IMR-90 (cell line): Measurements from ENCODE around the gene PDZD7. TPM values are rescaled to one million over a fixed set of nuclear protein-coding genes. Genes with fewer than 3 reads are reported as not detected.

Experiments used
- ATAC-seq: fragments of 200-7000 bp; cut with Tn5 transposase; 2 replicates; pipeline ENCODE4 v1.9.1; 2020; ENCODE audit warnings: low read depth, mild to moderate bottlenecking, moderate library complexity
- BruUV-seq: library from RNA; stranded (reverse); fragments of 400-500 nt; replicated peaks from 2 replicates; lab custom pipeline; 2021; lab: Mats Ljungman, UMichigan
- CTCF ChIA-PET: fragments of 300-600 bp; formaldehyde crosslinking; extraction: SDS; loops from one replicate; lab custom pipeline; 2021; ENCODE audit warnings: antibody characterized with exemption; lab: Yijun Ruan, JAX
- POLR2A ChIA-PET: fragments of 300-600 bp; sonication (Branson Sonifier 250); formaldehyde crosslinking; loops from one replicate; lab custom pipeline; 2022; ENCODE audit warnings: antibody characterized with exemption; ENCODE audit not compliant: unreplicated experiment; lab: Charles Lee
- DNase-seq: peaks from one replicate; pipeline ENCODE4 v3.0.0; 2013
- H2AFZ ChIP-seq: replicated peaks from 2 replicates; pipeline ENCODE3; 2013; ENCODE audit warnings: low read length, mild to moderate bottlenecking; ENCODE audit not compliant: poor library complexity
- H2AK5ac ChIP-seq: 2 replicates; pipeline ENCODE4 v1.6.1; 2013; ENCODE audit warnings: low read depth, low read length, inconsistent platforms
- H2AK9ac ChIP-seq: replicated peaks from 2 replicates; pipeline ENCODE3; 2013; ENCODE audit warnings: mild to moderate bottlenecking, low read depth, low read length, moderate library complexity; ENCODE audit not compliant: poor library complexity
- H2BK120ac ChIP-seq: 2 replicates; pipeline ENCODE4 v1.6.1; 2013; ENCODE audit warnings: low read depth, low read length, inconsistent platforms
- H2BK15ac ChIP-seq: 3 replicates; pipeline ENCODE4 v1.6.1; 2013; ENCODE audit warnings: low read depth, low read length, inconsistent platforms
- H2BK20ac ChIP-seq: 2 replicates; pipeline ENCODE4 v1.6.1; 2013; ENCODE audit warnings: low read depth, mild to moderate bottlenecking, inconsistent platforms, low read length, moderate library complexity
- H2BK5ac ChIP-seq: 2 replicates; pipeline ENCODE4 v1.6.1; 2013; ENCODE audit warnings: mild to moderate bottlenecking, low read depth, low read length, inconsistent platforms; ENCODE audit not compliant: poor library complexity, severe bottlenecking
- H3K14ac ChIP-seq: replicated peaks from 2 replicates; pipeline ENCODE4 v1.6.1; 2013; ENCODE audit warnings: low read depth, low read length, inconsistent platforms
- H3K18ac ChIP-seq: 2 replicates; pipeline ENCODE4 v1.6.1; 2013; ENCODE audit warnings: low read depth, low read length, control low read depth
- H3K23ac ChIP-seq: 2 replicates; pipeline ENCODE4 v1.6.1; 2013; ENCODE audit warnings: low read depth, low read length, inconsistent platforms
- H3K27ac ChIP-seq: 2 replicates; pipeline ENCODE4 v1.5.1; 2013; ENCODE audit warnings: mild to moderate bottlenecking, control low read depth, low read length; ENCODE audit not compliant: insufficient read depth
- H3K27me3 ChIP-seq: 2 replicates; pipeline ENCODE4 v1.6.1; 2013; ENCODE audit warnings: low read length; ENCODE audit not compliant: control insufficient read depth, insufficient read depth
- H3K36me3 ChIP-seq: 2 replicates; pipeline ENCODE4 v1.6.1; 2013; ENCODE audit warnings: low read length, mixed read lengths; ENCODE audit not compliant: control insufficient read depth, insufficient read depth
- H3K4ac ChIP-seq: 2 replicates; pipeline ENCODE4 v1.6.1; 2013; ENCODE audit warnings: low read depth, low read length, inconsistent platforms
- H3K4me1 ChIP-seq: 2 replicates; pipeline ENCODE4 v1.6.1; 2013; ENCODE audit warnings: low read length, mixed read lengths; ENCODE audit not compliant: control insufficient read depth, insufficient read depth
- H3K4me2 ChIP-seq: 2 replicates; pipeline ENCODE4 v1.6.1; 2013; ENCODE audit warnings: low read depth, mild to moderate bottlenecking, control low read depth, low read length, moderate library complexity
- H3K4me3 ChIP-seq: 2 replicates; pipeline ENCODE4 v1.5.1; 2013; ENCODE audit warnings: low read depth, mild to moderate bottlenecking, control low read depth, low read length, moderate library complexity; ENCODE audit not compliant: insufficient read depth
- H3K56ac ChIP-seq: 2 replicates; pipeline ENCODE4 v1.6.1; 2013; ENCODE audit warnings: low read length, inconsistent platforms; ENCODE audit not compliant: insufficient read depth; ENCODE audit errors: extremely low read depth
- H3K79me1 ChIP-seq, 2 experiments: 2 replicates each; pipeline ENCODE4 v1.6.1; 2013; ENCODE audit warnings: low read length in 2 of 2, inconsistent platforms in 1 of 2, low read depth in 1 of 2
- H3K9ac ChIP-seq: 2 replicates; pipeline ENCODE4 v1.6.1; 2013; ENCODE audit warnings: low read depth, low read length, control low read depth
- H3K9me1 ChIP-seq: 2 replicates; pipeline ENCODE4 v1.6.1; 2013; ENCODE audit warnings: low read length, inconsistent platforms; ENCODE audit not compliant: insufficient read depth
- H3K9me3 ChIP-seq: 2 replicates; pipeline ENCODE4 v1.6.1; 2013; ENCODE audit warnings: low read length; ENCODE audit not compliant: control insufficient read depth, insufficient read depth
- H4K20me1 ChIP-seq: 2 replicates; pipeline ENCODE4 v1.6.1; 2013; ENCODE audit warnings: low read length, inconsistent platforms; ENCODE audit not compliant: insufficient read depth
- H4K5ac ChIP-seq: 2 replicates; pipeline ENCODE4 v1.6.1; 2013; ENCODE audit warnings: mild to moderate bottlenecking, low read depth, low read length, control low read depth
- H4K8ac ChIP-seq, 2 experiments: 2 replicates each; pipeline ENCODE4 v1.6.1; 2013; ENCODE audit warnings: low read depth in 2 of 2, low read length in 2 of 2, control low read depth in 1 of 2, inconsistent platforms in 1 of 2
- H4K91ac ChIP-seq: 2 replicates; pipeline ENCODE4 v1.6.1; 2013; ENCODE audit warnings: low read depth, low read length, inconsistent platforms; ENCODE audit not compliant: insufficient read depth
- FOS ChIP-seq: fragments of 150-350 bp; IDR thresholded peaks from 2 replicates; pipeline ENCODE4 v1.6.1; 2016; ENCODE audit warnings: low read depth, low read length
- MAFK ChIP-seq: IDR thresholded peaks from 2 replicates; pipeline ENCODE4 v1.6.1; 2012; ENCODE audit warnings: low read depth, low read length, improper control_type of control experiment
- MXI1 ChIP-seq: IDR thresholded peaks from 2 replicates; pipeline ENCODE4 v1.6.1; 2012; ENCODE audit warnings: low read depth, mild to moderate bottlenecking, low read length, moderate library complexity, borderline replicate concordance
- NFE2L2 ChIP-seq: fragments of 150-350 bp; IDR thresholded peaks from 2 replicates; pipeline ENCODE4 v1.6.1; 2016; ENCODE audit warnings: low read depth, mild to moderate bottlenecking, low read length
- POLR2A ChIP-seq: IDR thresholded peaks from 2 replicates; pipeline ENCODE4 v1.6.1; 2012; ENCODE audit warnings: mild to moderate bottlenecking, low read depth, low read length
- RAD21 ChIP-seq: IDR thresholded peaks from 2 replicates; pipeline ENCODE4 v1.6.1; 2012; ENCODE audit warnings: low read length, improper control_type of control experiment
- RCOR1 ChIP-seq: IDR thresholded peaks from 2 replicates; pipeline ENCODE4 v1.6.1; 2012; ENCODE audit warnings: mild to moderate bottlenecking, low read length, improper control_type of control experiment; ENCODE audit not compliant: insufficient replicate concordance
- RFX5 ChIP-seq: IDR thresholded peaks from 2 replicates; pipeline ENCODE4 v1.8.0; 2012; ENCODE audit warnings: low read depth, mild to moderate bottlenecking, low read length, moderate library complexity
- SMC3 ChIP-seq: fragments of 150-350 bp; IDR thresholded peaks from 2 replicates; pipeline ENCODE4 v1.6.1; 2016; ENCODE audit warnings: low read depth, mild to moderate bottlenecking, antibody characterized with exemption, low read length, moderate library complexity
- USF2 ChIP-seq: fragments of 150-350 bp; IDR thresholded peaks from 2 replicates; pipeline ENCODE4 v1.6.1; 2017; ENCODE audit warnings: mild to moderate bottlenecking, antibody characterized with exemption, low read length, low read depth
- WGBS, 2 experiments: methylation state at CpG; one replicate each; pipeline versions ENCODE4 v1.1.5 to v1.1.7; 2013; ENCODE audit warnings: missing lambda C conversion rate in 2 of 2; ENCODE audit not compliant: insufficient read length in 1 of 2; ENCODE audit errors: extremely low coverage in 2 of 2; 5-methylcytosine and 5-hydroxymethylcytosine counted together
- dilution Hi-C: fragments of 300-500 bp; cut with HindIII; formaldehyde crosslinking; loops from one replicate; pipeline ENCODE4 v1.14.3; 2018; ENCODE audit warnings: low sequenced_read_pairs; ENCODE audit not compliant: unreplicated experiment
- in situ Hi-C: fragments of 300-500 bp; cut with MboI; formaldehyde crosslinking; loops from 3 replicates; pipeline ENCODE4 v1.14.3; 2019; ENCODE audit warnings: low sequenced_read_pairs, inconsistent platforms, mixed read lengths
- intact Hi-C: fragments of 100-400 bp; cut with micrococcal nuclease; formaldehyde crosslinking; loops from 2 replicates; pipeline ENCODE4 v1.10.0; 2022
- polyA plus RNA-seq, 3 experiments: library from polyadenylated mRNA; depleted of rRNA; stranded (reverse); fragments of >200 nt; gene quantifications; 2 replicates each; pipeline ENCODE4 v1.2.3, GENCODE V29; 2012; ENCODE audit warnings: low replicate concordance in 1 of 3
- total RNA-seq: library from RNA; depleted of rRNA; stranded (reverse); fragments of >200 nt; gene quantifications from 2 replicates; pipeline ENCODE4 v1.2.3, GENCODE V29; 2012
- TF ChIP-seq, protein P1 (sequence below): fragments of 150-350 bp; IDR thresholded peaks from 2 replicates; pipeline ENCODE4 v1.6.1; 2016; ENCODE audit warnings: low read depth, mild to moderate bottlenecking, low read length, moderate library complexity, borderline replicate concordance

The PDZD7 gene
- total and polyA plus RNA-seq, 2 of the 4 experiments (the other 2 are of a cell fraction) = 0.90 to 1.5 TPM

DNA sequence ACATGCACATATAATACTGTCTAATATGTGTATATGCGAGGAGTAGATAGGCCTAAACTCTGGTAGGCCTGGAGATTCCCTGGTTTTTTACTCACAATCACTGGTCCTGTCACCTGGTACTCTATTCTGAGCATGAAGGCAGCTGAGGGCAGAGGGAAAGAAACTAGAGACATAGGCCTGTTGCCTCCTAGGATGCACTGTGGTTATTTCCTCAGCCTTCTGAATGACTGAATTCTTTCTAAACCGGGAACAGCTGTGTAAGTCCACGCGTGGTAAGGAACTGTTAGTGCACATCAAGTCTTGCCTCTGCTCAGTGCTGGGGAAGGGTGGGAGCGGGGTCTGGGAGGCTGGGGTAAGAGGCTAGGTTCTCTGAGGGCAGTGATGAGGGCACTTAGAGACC is 38.5 kb upstream of the PDZD7 start:
- H2BK120ac ChIP-seq = no peak overlapping the region
- H4K5ac ChIP-seq = no peak overlapping the region
- no peaks in the 10 kb centered on the region for H3K9me3 ChIP-seq
- H3K27ac ChIP-seq = no peak overlapping the region
- no TSS peak for BruUV-seq
- no peaks in the 10 kb centered on the region for H3K79me1 ChIP-seq
- peaks cover 7% of the 10 kb centered on the region for H3K4me1 ChIP-seq
- H3K14ac ChIP-seq = no peak overlapping the region
- no peak overlapping the region for H4K8ac ChIP-seq
- H3K9ac ChIP-seq = no peak overlapping the region
- no peak for ATAC-seq
- H2AFZ ChIP-seq = no peak overlapping the region
- ChIA-PET CTCF (interaction anchor here (1.3 kb wide), 1 partner anchor 20 kb away, joined by 3 read pairs; no protein-coding TSS in a partner anchor), POLR2A (no interaction called here)
- H3K9me1 ChIP-seq = peaks cover 4% of the 10 kb centered on the region; the same call in 1 of the 2 replicates
- H2AK5ac ChIP-seq = no peak overlapping the region
- no peak for TF ChIP-seq NFE2L2
- TF ChIP-seq FOS = no peak
- TF ChIP-seq MAFK = no peak
- no peak for TF ChIP-seq RAD21
- TF ChIP-seq SMC3 = no peak
- no peak for TF ChIP-seq RCOR1
- TF ChIP-seq USF2 = no peak
- TF ChIP-seq, protein P1, sequence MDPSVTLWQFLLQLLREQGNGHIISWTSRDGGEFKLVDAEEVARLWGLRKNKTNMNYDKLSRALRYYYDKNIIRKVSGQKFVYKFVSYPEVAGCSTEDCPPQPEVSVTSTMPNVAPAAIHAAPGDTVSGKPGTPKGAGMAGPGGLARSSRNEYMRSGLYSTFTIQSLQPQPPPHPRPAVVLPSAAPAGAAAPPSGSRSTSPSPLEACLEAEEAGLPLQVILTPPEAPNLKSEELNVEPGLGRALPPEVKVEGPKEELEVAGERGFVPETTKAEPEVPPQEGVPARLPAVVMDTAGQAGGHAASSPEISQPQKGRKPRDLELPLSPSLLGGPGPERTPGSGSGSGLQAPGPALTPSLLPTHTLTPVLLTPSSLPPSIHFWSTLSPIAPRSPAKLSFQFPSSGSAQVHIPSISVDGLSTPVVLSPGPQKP = no peak
- TF ChIP-seq RFX5 = no peak
- no peak for TF ChIP-seq POLR2A
- TF ChIP-seq MXI1 = no peak
- WGBS, 2 experiments = 78% methylated on average over 4 of the region's 5 CpGs; no CpG with 5 or more reads in 1 of the 2 experiments
- dilution Hi-C loops = no loop called here
- in situ Hi-C loops = no loop called here
- H4K20me1 ChIP-seq = no peaks in the 10 kb centered on the region
- no peak overlapping the region for H3K4me3 ChIP-seq
- no peak overlapping the region for H2BK5ac ChIP-seq
- H3K4me2 ChIP-seq = no peak overlapping the region
- no peak overlapping the region for H2BK20ac ChIP-seq
- no peak for DNase-seq
- peaks cover 29% of the 10 kb centered on the region for H3K27me3 ChIP-seq
- H3K56ac ChIP-seq = no peak overlapping the region
- H4K91ac ChIP-seq = no peak overlapping the region
- intact Hi-C loops = loop anchor here (5.0 kb wide), 1 partner anchor 37 kb away; the partner anchor contains the start of genes PDZD7 and SFXN3
- H3K4ac ChIP-seq = no peak overlapping the region
- H2AK9ac ChIP-seq = no peak overlapping the region
- H3K36me3 ChIP-seq = no peaks in the 10 kb centered on the region
- no peak overlapping the region for H2BK15ac ChIP-seq
- H3K23ac ChIP-seq = no peak overlapping the region
- H3K18ac ChIP-seq = no peak overlapping the region
